HG02610 (cell line): Measurements from ENCODE around the gene SEMA6B.
"Not testable (repeated sequence)": the region's sequence is repeated elsewhere in the genome, so short reads cannot be mapped to it uniquely, and the experiment has no call there.

Experiments used
- ATAC-seq: cut with Tn5 transposase; IDR thresholded peaks from one replicate; pipeline ENCODE4 v1.9.1; 2021; ENCODE audit warnings: mild to moderate bottlenecking, moderate library complexity; ENCODE audit not compliant: unreplicated experiment

SEMA6B gene

GRCh38 chr19:4528843-4529242, 30.6 kb downstream of the SEMA6B start:
- no peak for ATAC-seq

- ATAC-seq = not testable (repeated sequence)
Observed at GRCh38 chr19:4527377-4527776, 32.1 kb downstream of the SEMA6B start.

GRCh38 chr19:4525563-4526002, 33.9 kb downstream of the SEMA6B start:
- ATAC-seq = no peak

GRCh38 chr19:4524808-4525562, 34.5 kb downstream of the SEMA6B start:
- no peak for ATAC-seq

GRCh38 chr19:4523306-4524110, 36.0 kb downstream of the SEMA6B start:
- no peak for ATAC-seq

GRCh38 chr19:4522291-4523002, 37.0 kb downstream of the SEMA6B start:
- no peak for ATAC-seq

- ATAC-seq = no peak
Observed at GRCh38 chr19:4521888-4522242, 37.6 kb downstream of the SEMA6B start.

GRCh38 chr19:4521170-4521887, 38.2 kb downstream of the SEMA6B start:
- no peak for ATAC-seq

- ATAC-seq = no peak
Observed at GRCh38 chr19:4519521-4520277, 39.8 kb downstream of the SEMA6B start.

GRCh38 chr19:4519172-4519496, 40.4 kb downstream of the SEMA6B start:
- ATAC-seq = no peak

- no peak for ATAC-seq
Observed at GRCh38 chr19:4518345-4519171, 40.9 kb downstream of the SEMA6B start, which contains the start of gene PLIN4. TSS of gene PLIN4 (minus strand) at chr19:4518486. CDS start at chr19:4518272, 214 bp downstream.

GRCh38 chr19:4517451-4518057, 41.9 kb downstream of the SEMA6B start:
- no peak for ATAC-seq

GRCh38 chr19:4516939-4517300, 42.6 kb downstream of the SEMA6B start:
- no peak for ATAC-seq

- ATAC-seq = no peak
Observed at GRCh38 chr19:4516199-4516938, 43.1 kb downstream of the SEMA6B start.

GRCh38 chr19:4515732-4516131, 43.8 kb downstream of the SEMA6B start:
- no peak for ATAC-seq

- no peak for ATAC-seq
Observed at GRCh38 chr19:4513248-4513647, 46.2 kb downstream of the SEMA6B start.

GRCh38 chr19:4512070-4512469, 47.4 kb downstream of the SEMA6B start:
- no peak for ATAC-seq

GRCh38 chr19:4511300-4512054, 48.0 kb downstream of the SEMA6B start:
- ATAC-seq = no peak
